Neutrophil (primary cell): ENCODE measurements around the gene CDON.

Experiments
- H3K27ac ChIP-seq: fragments of 200-600 bp; sonication (generic); 2 replicates; pipeline ENCODE4 v1.5.1; 2016; ENCODE audit warnings: mild to moderate bottlenecking, moderate library complexity
- H3K27me3 ChIP-seq: fragments of 200-600 bp; sonication (generic); 2 replicates; pipeline ENCODE4 v1.6.0; 2016; ENCODE audit warnings: mild to moderate bottlenecking
- H3K36me3 ChIP-seq: fragments of 200-600 bp; sonication (generic); 2 replicates; pipeline ENCODE4 v1.5.1; 2017
- H3K4me1 ChIP-seq, 2 experiments: fragments of 200-600 bp in 1 of 2; sonication (generic) in 1 of 2; 1 replicate in 1 of 2; 2 replicates in 1 of 2; pipeline versions ENCODE4 v1.5.1 to v1.6.1; 2013 to 2016; ENCODE audit warnings: low read depth in 1 of 2, low read length in 1 of 2, mild to moderate bottlenecking in 1 of 2, moderate library complexity in 1 of 2; ENCODE audit not compliant: control insufficient read depth in 1 of 2, insufficient read depth in 1 of 2
- H3K4me3 ChIP-seq, 2 experiments: fragments of 200-600 bp in 1 of 2; sonication (generic) in 1 of 2; 1 replicate in 1 of 2; 2 replicates in 1 of 2; pipeline ENCODE4 v1.5.1; 2013 to 2016; ENCODE audit warnings: low read depth in 1 of 2, low read length in 1 of 2, mild to moderate bottlenecking in 1 of 2, moderate library complexity in 1 of 2
- H3K9me3 ChIP-seq: fragments of 200-600 bp; sonication (generic); 2 replicates; pipeline ENCODE4 v1.5.1; 2016
- TF ChIP-seq, protein P1 (sequence below): fragments of 200-600 bp; sonication (generic); IDR thresholded peaks from 2 replicates; pipeline ENCODE4 v1.5.1; 2016; ENCODE audit warnings: antibody characterized with exemption

Gene CDON

GRCh38 chr11:125942771-125943428, 119.8 kb downstream of the CDON start:
- Histone ChIP-seq H3K9me3 (no peaks in the 10 kb centered on the region), H3K27ac (no peak overlapping the region), H3K4me3 (no peak overlapping the region), H3K27me3 (no peaks in the 10 kb centered on the region), H3K36me3 (no peaks in the 10 kb centered on the region), H3K4me1 (peaks cover 0 to 4% of the 10 kb centered on the region in 2 experiments)
- TF ChIP-seq, protein P1, sequence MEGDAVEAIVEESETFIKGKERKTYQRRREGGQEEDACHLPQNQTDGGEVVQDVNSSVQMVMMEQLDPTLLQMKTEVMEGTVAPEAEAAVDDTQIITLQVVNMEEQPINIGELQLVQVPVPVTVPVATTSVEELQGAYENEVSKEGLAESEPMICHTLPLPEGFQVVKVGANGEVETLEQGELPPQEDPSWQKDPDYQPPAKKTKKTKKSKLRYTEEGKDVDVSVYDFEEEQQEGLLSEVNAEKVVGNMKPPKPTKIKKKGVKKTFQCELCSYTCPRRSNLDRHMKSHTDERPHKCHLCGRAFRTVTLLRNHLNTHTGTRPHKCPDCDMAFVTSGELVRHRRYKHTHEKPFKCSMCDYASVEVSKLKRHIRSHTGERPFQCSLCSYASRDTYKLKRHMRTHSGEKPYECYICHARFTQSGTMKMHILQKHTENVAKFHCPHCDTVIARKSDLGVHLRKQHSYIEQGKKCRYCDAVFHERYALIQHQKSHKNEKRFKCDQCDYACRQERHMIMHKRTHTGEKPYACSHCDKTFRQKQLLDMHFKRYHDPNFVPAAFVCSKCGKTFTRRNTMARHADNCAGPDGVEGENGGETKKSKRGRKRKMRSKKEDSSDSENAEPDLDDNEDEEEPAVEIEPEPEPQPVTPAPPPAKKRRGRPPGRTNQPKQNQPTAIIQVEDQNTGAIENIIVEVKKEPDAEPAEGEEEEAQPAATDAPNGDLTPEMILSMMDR, result no peak

DNA sequence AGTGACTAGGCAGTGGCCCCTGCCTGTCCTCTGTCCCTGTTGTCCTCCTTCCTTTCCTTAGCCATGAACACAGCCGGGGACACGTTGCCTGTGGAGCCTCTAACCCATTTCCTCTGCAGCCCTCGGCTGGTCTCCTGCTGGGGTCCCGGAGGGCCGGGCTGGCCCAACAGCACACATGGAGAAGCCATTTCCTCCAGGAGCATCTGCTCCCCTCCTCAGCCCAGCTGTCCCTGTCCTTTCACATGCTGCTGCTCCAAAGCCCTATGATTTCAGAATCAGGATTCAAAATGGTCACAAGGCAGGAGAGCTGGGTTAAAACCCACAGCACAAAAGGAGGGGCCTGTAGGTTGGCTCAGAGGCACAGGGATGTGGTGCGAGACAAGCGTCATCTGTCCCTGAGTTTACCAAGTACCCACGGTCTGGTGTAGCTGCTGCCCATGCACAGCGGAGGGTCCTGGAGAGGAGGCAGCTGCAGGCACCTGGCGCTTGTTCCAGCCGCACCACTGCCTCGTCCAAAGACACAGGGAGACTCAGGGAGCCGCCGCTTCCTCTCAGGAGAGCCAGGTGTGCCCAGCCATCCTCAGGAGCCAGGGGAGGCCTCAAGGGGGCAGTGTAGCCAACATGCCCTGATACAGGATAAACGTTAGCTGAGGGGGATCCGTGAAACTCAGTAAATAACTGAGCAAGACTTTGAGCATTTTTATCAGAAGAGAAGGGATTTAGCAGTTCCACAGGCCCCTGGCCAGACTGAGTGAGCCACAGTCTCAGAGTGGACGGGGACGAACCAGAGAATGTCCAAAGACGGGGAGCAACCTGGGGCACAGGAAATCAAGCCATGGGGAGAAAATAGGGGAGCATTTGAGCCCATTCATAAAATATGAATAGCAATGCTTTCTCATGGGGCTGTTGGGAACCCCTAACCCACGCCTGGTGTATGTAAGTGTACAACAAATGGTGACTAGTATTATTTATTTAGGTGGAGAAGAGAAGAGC, 120.8 kb downstream of the CDON start:
- Histone ChIP-seq H3K4me3 (no peak overlapping the region), H3K27ac (no peak overlapping the region), H3K36me3 (no peaks in the 10 kb centered on the region), H3K4me1 (peaks cover 0 to 4% of the 10 kb centered on the region in 2 experiments), H3K27me3 (no peaks in the 10 kb centered on the region), H3K9me3 (no peaks in the 10 kb centered on the region)
- TF ChIP-seq, protein P1, result no peak

DNA sequence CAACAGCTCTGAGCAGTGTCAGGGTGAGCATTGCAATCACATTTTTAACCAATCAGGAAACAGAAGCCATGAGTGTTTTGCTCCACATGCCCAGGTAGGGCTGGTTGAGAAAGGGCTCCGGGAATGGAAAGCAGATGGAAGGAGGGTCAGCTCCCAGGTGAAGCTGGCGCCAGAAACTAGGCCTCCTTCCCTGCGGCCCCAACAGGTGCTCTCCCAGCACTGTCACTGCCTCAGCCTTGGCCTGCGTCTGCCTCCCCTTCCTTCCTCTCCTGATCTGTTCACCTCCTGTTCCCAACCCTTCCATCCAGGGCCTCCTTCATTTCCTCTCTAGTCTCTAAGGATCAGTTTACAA, 121.4 kb downstream of the CDON start:
- Histone ChIP-seq H3K4me3 (no peak overlapping the region), H3K4me1 (peaks cover 0 to 4% of the 10 kb centered on the region in 2 experiments), H3K27ac (no peak overlapping the region), H3K9me3 (no peaks in the 10 kb centered on the region), H3K27me3 (no peaks in the 10 kb centered on the region), H3K36me3 (no peaks in the 10 kb centered on the region)
- TF ChIP-seq, protein P1, result no peak

DNA sequence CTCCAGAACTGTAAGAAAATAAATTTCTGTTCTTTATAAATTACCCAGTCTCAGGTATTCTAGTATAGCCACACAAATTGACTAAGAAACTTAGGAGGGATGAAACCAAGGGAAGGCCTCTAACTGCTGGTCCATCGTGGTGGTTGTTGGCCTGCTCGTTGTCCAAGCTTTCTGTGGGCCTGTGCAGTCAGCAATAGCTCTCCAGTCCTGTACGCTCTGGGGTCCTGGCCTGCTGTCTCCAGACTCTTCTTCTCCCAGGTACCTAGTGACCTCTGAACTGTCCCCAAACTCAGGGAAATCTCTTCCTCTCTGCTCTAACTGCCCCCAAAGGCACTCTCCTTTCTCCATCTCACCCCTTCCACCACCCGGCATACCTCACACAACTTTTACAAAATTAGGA, 122.5 kb downstream of the CDON start:
- no peak overlapping the region for H3K27ac ChIP-seq
- TF ChIP-seq, protein P1, result no peak
- no peaks in the 10 kb centered on the region for H3K27me3 ChIP-seq
- peaks cover 0 to 4% of the 10 kb centered on the region in 2 experiments for H3K4me1 ChIP-seq
- H3K4me3 ChIP-seq, result no peak overlapping the region
- no peaks in the 10 kb centered on the region for H3K9me3 ChIP-seq
- no peaks in the 10 kb centered on the region for H3K36me3 ChIP-seq

DNA sequence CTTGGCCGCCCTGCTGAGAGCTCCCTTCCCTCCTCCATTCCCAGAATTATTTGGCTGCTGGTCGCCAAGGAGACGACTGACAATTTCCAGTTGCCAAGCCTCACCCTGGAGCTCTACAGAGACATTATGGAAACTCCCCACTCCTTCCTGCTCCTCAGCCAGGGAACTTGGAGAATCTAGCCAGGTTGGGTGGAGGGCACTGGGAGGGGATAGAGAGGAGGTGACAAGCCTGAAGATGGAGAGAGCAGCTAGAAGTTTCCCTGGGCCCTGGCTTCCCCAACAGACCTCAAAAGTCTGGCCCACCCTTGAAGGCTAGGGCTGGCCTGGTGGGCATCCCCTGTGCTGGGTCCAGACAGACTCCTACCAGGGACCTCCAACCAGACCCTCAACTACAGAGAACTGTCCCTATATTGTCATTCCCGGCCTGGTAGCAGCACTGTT, 123.6 kb downstream of the CDON start:
- H3K4me1 ChIP-seq, result peaks cover 0 to 4% of the 10 kb centered on the region in 2 experiments
- TF ChIP-seq, protein P1, result no peak

More for the DNA sequence above, 123.6 kb downstream of the CDON start:
- Histone ChIP-seq H3K9me3 (no peaks in the 10 kb centered on the region), H3K27ac (no peak overlapping the region), H3K4me3 (no peak overlapping the region), H3K36me3 (no peaks in the 10 kb centered on the region), H3K27me3 (no peaks in the 10 kb centered on the region)
